Large intestine (tissue), 3 donors: ENCODE results near the gene GUK1. TPM values are rescaled to one million over a fixed set of nuclear protein-coding genes. Genes with fewer than 3 reads are reported as not detected.
A peak's percentile ranks its signal among the peaks of the same experiment; 100 is the strongest.

Experiments used
- DNase-seq, 2 donors: peaks; one replicate each; pipeline versions ENCODE4 v3.0.0 to v3.0.0-alpha.2; 2013
- H3K27ac ChIP-seq: one replicate; pipeline ENCODE4 v1.5.1; 2013; ENCODE audit warnings: low read length
- H3K27me3 ChIP-seq: 2 replicates; pipeline ENCODE4 v1.6.1; 2013; ENCODE audit warnings: low read length; ENCODE audit not compliant: control insufficient read depth, insufficient read depth
- H3K36me3 ChIP-seq: 2 replicates; pipeline ENCODE4 v1.6.1; 2013; ENCODE audit warnings: low read length; ENCODE audit not compliant: control insufficient read depth, insufficient read depth
- H3K4me1 ChIP-seq: one replicate; pipeline ENCODE4 v1.6.1; 2013; ENCODE audit warnings: low read length; ENCODE audit not compliant: control insufficient read depth, insufficient read depth
- H3K4me3 ChIP-seq: one replicate; pipeline ENCODE4 v1.5.1; 2013; ENCODE audit warnings: low read length
- H3K9me3 ChIP-seq: one replicate; pipeline ENCODE4 v1.6.1; 2013; ENCODE audit warnings: mild to moderate bottlenecking, low read depth, low read length, moderate library complexity; ENCODE audit not compliant: control insufficient read depth
- WGBS: methylation state at CpG from one replicate; pipeline ENCODE4 v1.1.5; 2013; ENCODE audit warnings: low lambda C conversion rate; ENCODE audit not compliant: insufficient coverage; 5-methylcytosine and 5-hydroxymethylcytosine counted together
- polyA plus RNA-seq: library from polyadenylated mRNA; unstranded; fragments of 120-200 nt; gene quantifications from one replicate; pipeline ENCODE4 v1.2.1, GENCODE V29; 2013

GUK1 gene
- polyA plus RNA-seq, 1 donor, result 397 TPM

GRCh38 chr1:228125185-228125584, 14.9 kb upstream of the GUK1 start:
- no peaks in the 10 kb centered on the region for H3K9me3 ChIP-seq
- no peaks in the 10 kb centered on the region for H3K36me3 ChIP-seq
- no peak for DNase-seq
- no CpG with 5 or more reads among the region's 5 CpGs for WGBS
- no peak overlapping the region for H3K27ac ChIP-seq
- H3K4me3 ChIP-seq, result no peak overlapping the region
- H3K27me3 ChIP-seq, result no peaks in the 10 kb centered on the region
- H3K4me1 ChIP-seq, result peaks cover 30% of the 10 kb centered on the region

- H3K36me3 ChIP-seq, result no peaks in the 10 kb centered on the region
- peaks cover 14% of the 10 kb centered on the region for H3K27me3 ChIP-seq
- DNase-seq, result peak in 1 of 2 donors; percentile 59
- H3K4me1 ChIP-seq, result peaks cover 9% of the 10 kb centered on the region
- no peaks in the 10 kb centered on the region for H3K9me3 ChIP-seq
- WGBS, result no CpG with 5 or more reads among the region's 2 CpGs
- no peak overlapping the region for H3K4me3 ChIP-seq
- peak overlapping the region; percentile 63 for H3K27ac ChIP-seq
Measured at GRCh38 chr1:228131766-228132165, 8.3 kb upstream of the GUK1 start.

GRCh38 chr1:228134591-228134990, 5.5 kb upstream of the GUK1 start:
- no peak for DNase-seq
- H3K4me1 ChIP-seq, result peaks cover 9% of the 10 kb centered on the region
- WGBS, result no CpG with 5 or more reads among the region's 12 CpGs
- H3K27ac ChIP-seq, result no peak overlapping the region
- H3K27me3 ChIP-seq, result peaks cover 17% of the 10 kb centered on the region
- no peaks in the 10 kb centered on the region for H3K9me3 ChIP-seq
- no peaks in the 10 kb centered on the region for H3K36me3 ChIP-seq
- no peak overlapping the region for H3K4me3 ChIP-seq

GRCh38 chr1:228136901-228137300, 3.2 kb upstream of the GUK1 start:
- Histone ChIP-seq H3K27me3 (peaks cover 17% of the 10 kb centered on the region), H3K9me3 (no peaks in the 10 kb centered on the region), H3K4me1 (peaks cover 8% of the 10 kb centered on the region), H3K27ac (no peak overlapping the region), H3K4me3 (no peak overlapping the region), H3K36me3 (peaks cover 6% of the 10 kb centered on the region)
- WGBS, result no CpG with 5 or more reads among the region's 1 CpG
- DNase-seq, result no peak

GRCh38 chr1:228139406-228139930, 611 bp upstream of the GUK1 start:
- H3K27ac ChIP-seq, result peak overlapping the region; percentile 96
- peaks cover 17% of the 10 kb centered on the region for H3K27me3 ChIP-seq
- H3K9me3 ChIP-seq, result no peaks in the 10 kb centered on the region
- H3K4me1 ChIP-seq, result peaks cover 32% of the 10 kb centered on the region
- H3K4me3 ChIP-seq, result peak overlapping the region; percentile 98
- no CpG with 5 or more reads among the region's 30 CpGs for WGBS
- H3K36me3 ChIP-seq, result peaks cover 13% of the 10 kb centered on the region
- DNase-seq, result no peak

- H3K9me3 ChIP-seq, result no peaks in the 10 kb centered on the region
- H3K27ac ChIP-seq, result peak overlapping the region; percentile 93
- peak in 1 of 2 donors; percentile 61 for DNase-seq
- H3K36me3 ChIP-seq, result peaks cover 18% of the 10 kb centered on the region
- H3K27me3 ChIP-seq, result peaks cover 7% of the 10 kb centered on the region
- WGBS, result no CpG with 5 or more reads among the region's 25 CpGs
- peak overlapping the region; percentile 98 for H3K4me3 ChIP-seq
- H3K4me1 ChIP-seq, result peaks cover 45% of the 10 kb centered on the region
Measured at GRCh38 chr1:228140724-228141225, 696 bp downstream of the GUK1 start.

GRCh38 chr1:228141226-228142044, 1.4 kb downstream of the GUK1 start:
- H3K27ac ChIP-seq, result peak overlapping the region; percentile 93
- H3K4me3 ChIP-seq, result peak overlapping the region; percentile 98
- no CpG with 5 or more reads among the region's 27 CpGs for WGBS
- peaks cover 46% of the 10 kb centered on the region for H3K4me1 ChIP-seq
- peaks cover 23% of the 10 kb centered on the region for H3K36me3 ChIP-seq
- no peaks in the 10 kb centered on the region for H3K9me3 ChIP-seq
- H3K27me3 ChIP-seq, result peaks cover 2% of the 10 kb centered on the region
- no peak for DNase-seq

GRCh38 chr1:228142155-228142691, 2.1 kb downstream of the GUK1 start:
- no peak for DNase-seq
- Histone ChIP-seq H3K36me3 (peaks cover 27% of the 10 kb centered on the region), H3K27me3 (peaks cover 2% of the 10 kb centered on the region), H3K27ac (no peak overlapping the region), H3K4me1 (peaks cover 46% of the 10 kb centered on the region), H3K9me3 (no peaks in the 10 kb centered on the region), H3K4me3 (no peak overlapping the region)
- WGBS, result no CpG with 5 or more reads among the region's 16 CpGs

GRCh38 chr1:228142701-228143136, 2.6 kb downstream of the GUK1 start:
- whole genome bisulfite sequencing, result 100% methylated on average over 2 of the region's 11 CpGs
- no peak overlapping the region for H3K27ac ChIP-seq

GRCh38 chr1:228143480-228144192, 3.6 kb downstream of the GUK1 start:
- Histone ChIP-seq H3K27me3 (no peaks in the 10 kb centered on the region), H3K9me3 (no peaks in the 10 kb centered on the region), H3K4me1 (peaks cover 48% of the 10 kb centered on the region), H3K27ac (peak overlapping the region; percentile 84), H3K4me3 (no peak overlapping the region), H3K36me3 (peaks cover 41% of the 10 kb centered on the region)
- no peak for DNase-seq
- WGBS, result no CpG with 5 or more reads among the region's 12 CpGs

More at GRCh38 chr1:228142701-228143136, 2.6 kb downstream of the GUK1 start:
- H3K4me1 ChIP-seq, result peaks cover 46% of the 10 kb centered on the region
- peaks cover 2% of the 10 kb centered on the region for H3K27me3 ChIP-seq
- H3K9me3 ChIP-seq, result no peaks in the 10 kb centered on the region
- no peak for DNase-seq
- H3K4me3 ChIP-seq, result no peak overlapping the region
- H3K36me3 ChIP-seq, result peaks cover 32% of the 10 kb centered on the region
